Measurements from ENCODE around the gene DEPDC5. TPM values are rescaled to one million over a fixed set of nuclear protein-coding genes. Genes with fewer than 3 reads are reported as not detected.

The DEPDC5 gene
- total and polyA plus RNA-seq, 10 of the 15 experiments (the other 5 are each of a cell fraction or from before 2014, with no cell fraction given), result 3.0 to 38.9 (median 22.8) TPM

GRCh38 chr22:31944700-31945442 lies 191.1 kb downstream of the DEPDC5 start (continued):
- peak in 1 of 2 experiments; percentile 27; a peak in 1 of 4 replicates for TF ChIP-seq IKZF2 (IDR thresholded peaks at IDR 0.05)
- no peak for TF ChIP-seq BMI1 (IDR thresholded peaks at IDR 0.05; ENCODE audit: borderline replicate concordance)
- peak; percentile 31; the same call in 1 of the 2 replicates for TF ChIP-seq YY1 (IDR thresholded peaks at IDR 0.05; ENCODE audit: low read depth, low read length)
- peak in 1 of 2 experiments; percentile 73; a peak in 2 of 3 replicates for TF ChIP-seq EGR1 (IDR thresholded peaks at IDR 0.05; ENCODE audit: borderline replicate concordance in 1 of 2, low read depth in 2 of 2, low read length in 2 of 2)
- TF ChIP-seq, protein P1, sequence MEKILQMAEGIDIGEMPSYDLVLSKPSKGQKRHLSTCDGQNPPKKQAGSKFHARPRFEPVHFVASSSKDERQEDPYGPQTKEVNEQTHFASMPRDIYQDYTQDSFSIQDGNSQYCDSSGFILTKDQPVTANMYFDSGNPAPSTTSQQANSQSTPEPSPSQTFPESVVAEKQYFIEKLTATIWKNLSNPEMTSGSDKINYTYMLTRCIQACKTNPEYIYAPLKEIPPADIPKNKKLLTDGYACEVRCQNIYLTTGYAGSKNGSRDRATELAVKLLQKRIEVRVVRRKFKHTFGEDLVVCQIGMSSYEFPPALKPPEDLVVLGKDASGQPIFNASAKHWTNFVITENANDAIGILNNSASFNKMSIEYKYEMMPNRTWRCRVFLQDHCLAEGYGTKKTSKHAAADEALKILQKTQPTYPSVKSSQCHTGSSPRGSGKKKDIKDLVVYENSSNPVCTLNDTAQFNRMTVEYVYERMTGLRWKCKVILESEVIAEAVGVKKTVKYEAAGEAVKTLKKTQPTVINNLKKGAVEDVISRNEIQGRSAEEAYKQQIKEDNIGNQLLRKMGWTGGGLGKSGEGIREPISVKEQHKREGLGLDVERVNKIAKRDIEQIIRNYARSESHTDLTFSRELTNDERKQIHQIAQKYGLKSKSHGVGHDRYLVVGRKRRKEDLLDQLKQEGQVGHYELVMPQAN (conservative IDR thresholded peaks at IDR 0.05), result peak; percentile 74
- TF ChIP-seq FOXM1 (IDR thresholded peaks at IDR 0.05; ENCODE audit: low read depth, low read length), result no peak
- TF ChIP-seq SMARCA5 (IDR thresholded peaks at IDR 0.05), result peak; percentile 46
- TF ChIP-seq MLLT1 (IDR thresholded peaks at IDR 0.05), result peak; percentile 48; the same call in 1 of the 2 replicates
- TF ChIP-seq, protein P2, sequence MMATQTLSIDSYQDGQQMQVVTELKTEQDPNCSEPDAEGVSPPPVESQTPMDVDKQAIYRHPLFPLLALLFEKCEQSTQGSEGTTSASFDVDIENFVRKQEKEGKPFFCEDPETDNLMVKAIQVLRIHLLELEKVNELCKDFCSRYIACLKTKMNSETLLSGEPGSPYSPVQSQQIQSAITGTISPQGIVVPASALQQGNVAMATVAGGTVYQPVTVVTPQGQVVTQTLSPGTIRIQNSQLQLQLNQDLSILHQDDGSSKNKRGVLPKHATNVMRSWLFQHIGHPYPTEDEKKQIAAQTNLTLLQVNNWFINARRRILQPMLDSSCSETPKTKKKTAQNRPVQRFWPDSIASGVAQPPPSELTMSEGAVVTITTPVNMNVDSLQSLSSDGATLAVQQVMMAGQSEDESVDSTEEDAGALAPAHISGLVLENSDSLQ (IDR thresholded peaks at IDR 0.05), result no peak
- TF ChIP-seq BHLHE40 (IDR thresholded peaks at IDR 0.05; ENCODE audit: borderline replicate concordance in 1 of 2, low read depth in 2 of 2, low read length in 1 of 2), result peak; percentile 3 to 21; a peak in 2 of 4 replicates
- TF ChIP-seq DPF2 (IDR thresholded peaks at IDR 0.05), result peak; percentile 35; the same call in 1 of the 2 replicates
- TF ChIP-seq IRF5 (IDR thresholded peaks at IDR 0.05; ENCODE audit: borderline replicate concordance), result no peak
- TF ChIP-seq BCL11A (IDR thresholded peaks at IDR 0.05; ENCODE audit: low read depth, low read length), result no peak
- TF ChIP-seq PAX5 (IDR thresholded peaks at IDR 0.05; ENCODE audit: borderline replicate concordance, low read depth, low read length), result no peak
